Neural cell (in vitro differentiated cells): ENCODE data around the gene SHISAL1.

Experiments used
- CTCF ChIP-seq: fragments of 450-650 bp; IDR thresholded peaks from 2 replicates; pipeline ENCODE4 v1.5.1; 2014; ENCODE audit warnings: antibody characterized with exemption, mild to moderate bottlenecking, moderate library complexity; ENCODE audit not compliant: poor library complexity, severe bottlenecking
- EP300 ChIP-seq: fragments of 450-650 bp; conservative IDR thresholded peaks from 2 replicates; pipeline ENCODE4 v1.6.1; 2014; ENCODE audit warnings: antibody characterized with exemption, mild to moderate bottlenecking, moderate library complexity; ENCODE audit not compliant: poor library complexity, severe bottlenecking
- EZH2 ChIP-seq: fragments of 200-600, 300-800 bp; shearing (Covaris generic), sonication (generic); IDR thresholded peaks from 2 replicates; pipeline ENCODE4 v1.6.1; 2014; ENCODE audit warnings: antibody characterized with exemption, low read length, borderline replicate concordance, mild to moderate bottlenecking; ENCODE audit not compliant: insufficient read depth, poor library complexity, severe bottlenecking
- MXI1 ChIP-seq: fragments of 450-650 bp; conservative IDR thresholded peaks from 2 replicates; pipeline ENCODE4 v1.6.1; 2014; ENCODE audit warnings: antibody characterized with exemption, mild to moderate bottlenecking; ENCODE audit not compliant: poor library complexity, severe bottlenecking
- POLR2AphosphoS5 ChIP-seq: IDR thresholded peaks from 2 replicates; pipeline ENCODE4 v1.6.1; 2012
- RAD21 ChIP-seq: fragments of 450-650 bp; conservative IDR thresholded peaks from 2 replicates; pipeline ENCODE4 v1.6.1; 2014; ENCODE audit warnings: antibody characterized with exemption, mild to moderate bottlenecking, moderate library complexity
- REST ChIP-seq: IDR thresholded peaks from 2 replicates; pipeline ENCODE4 v1.6.1; 2012; ENCODE audit warnings: borderline replicate concordance
- SMC3 ChIP-seq: fragments of 450-650 bp; conservative IDR thresholded peaks from 2 replicates; pipeline ENCODE4 v1.6.1; 2014; ENCODE audit warnings: antibody characterized with exemption, mild to moderate bottlenecking, moderate library complexity; ENCODE audit not compliant: poor library complexity
- TAF1 ChIP-seq: IDR thresholded peaks from 2 replicates; pipeline ENCODE4 v1.6.1; 2012; ENCODE audit warnings: low read depth

GRCh38 chr22:44288913-44289312 lies 23.8 kb downstream of the SHISAL1 start:
- no peak for TF ChIP-seq EZH2
- no peak for TF ChIP-seq CTCF
- TF ChIP-seq POLR2AphosphoS5 = no peak
- TF ChIP-seq TAF1 = no peak
- no peak for TF ChIP-seq EP300
- no peak for TF ChIP-seq REST
- no peak for TF ChIP-seq RAD21
- TF ChIP-seq SMC3 = no peak
- no peak for TF ChIP-seq MXI1
